Naive thymus-derived CD8-positive, alpha-beta T cell (primary cell): ENCODE results near the gene GABRA6. TPM values are rescaled to one million over a fixed set of nuclear protein-coding genes. Genes with fewer than 3 reads are reported as not detected.

ENCODE experiments used
- ATAC-seq, 2 donors: fragments of 150-1000 bp; cut with Tn5 transposase in 1 of 2; sonication (Bioruptor Pico), chemical (Tn5 transposase) in 1 of 2; 1 replicate in 1 of 2; 2 replicates in 1 of 2; pipeline ENCODE4 v1.10.0; 2021; ENCODE audit warnings: mild to moderate bottlenecking in 2 of 2, moderate library complexity in 2 of 2
- POLR2A ChIA-PET: fragments of 350-600 bp; sonication (Branson Sonifier 250); formaldehyde crosslinking; loops from one replicate; lab custom pipeline; 2021; ENCODE audit warnings: antibody characterized with exemption; lab: Charles Lee
- DNase-seq, 10 donors: peaks; one replicate each; pipeline versions ENCODE4 v3.0.0 to v3.0.0-alpha.2; 2020 to 2022
- H3K27ac Mint-ChIP-seq, 10 donors: one replicate each; pipeline ENCODE4 v1.8.0; 2020 to 2022; ENCODE audit warnings: mild to moderate bottlenecking in 10 of 10, mixed read lengths in 10 of 10, moderate library complexity in 4 of 10, inconsistent platforms in 1 of 10
- H3K27me3 Mint-ChIP-seq, 5 donors: one replicate each; pipeline ENCODE4 v1.8.0; 2021 to 2022; ENCODE audit warnings: mixed read lengths in 5 of 5
- H3K36me3 Mint-ChIP-seq, 3 donors: one replicate each; pipeline ENCODE4 v1.8.0; 2020 to 2022; ENCODE audit warnings: mixed read lengths in 3 of 3, mild to moderate bottlenecking in 2 of 3, inconsistent platforms in 1 of 3
- H3K4me1 Mint-ChIP-seq, 4 donors: one replicate each; pipeline ENCODE4 v1.8.0; 2021 to 2022; ENCODE audit warnings: mixed read lengths in 4 of 4
- H3K4me3 Mint-ChIP-seq, 10 donors: one replicate each; pipeline ENCODE4 v1.8.0; 2020 to 2022; ENCODE audit warnings: mild to moderate bottlenecking in 10 of 10, mixed read lengths in 10 of 10, moderate library complexity in 6 of 10, inconsistent platforms in 1 of 10
- H3K9me3 Mint-ChIP-seq, 9 donors: one replicate each; pipeline ENCODE4 v1.8.0; 2020 to 2022; ENCODE audit warnings: mixed read lengths in 9 of 9, mild to moderate bottlenecking in 3 of 9, inconsistent platforms in 1 of 9, moderate library complexity in 1 of 9
- polyA plus RNA-seq, 3 donors: library from polyadenylated mRNA; unstranded; fragments of 300-500 nt; fragmentation: Illumina TruSeq; gene quantifications; one replicate each; pipeline ENCODE4 v1.2.3, GENCODE V29; 2021
- total RNA-seq, 8 experiments: library from RNA in 2 of 8; stranded (reverse) in 2 of 8; gene quantifications; one replicate each; pipeline ENCODE4 v1.2.3 and lab custom pipeline; 2021 to 2026

The GABRA6 gene
- total and polyA plus RNA-seq, 5 experiments from 2014 or later = not detected

DNA sequence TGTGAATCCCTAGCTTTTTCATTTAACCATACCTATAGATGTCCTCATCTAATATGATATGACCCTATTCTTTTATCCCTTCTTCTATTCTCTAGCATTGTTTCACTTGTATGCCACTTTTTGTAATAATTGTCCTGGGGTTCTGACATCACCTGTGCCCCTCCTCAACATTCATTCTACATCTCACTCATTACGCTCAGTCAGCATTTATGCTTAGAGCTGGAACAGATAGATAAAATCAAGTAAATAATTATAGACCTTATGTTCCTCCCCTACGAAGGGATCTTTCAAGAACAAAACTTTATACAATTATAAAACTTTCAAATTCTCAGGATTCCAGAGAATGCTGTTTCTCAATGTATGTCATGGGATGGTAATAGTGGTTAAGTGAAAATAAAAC is 18.0 kb downstream of the GABRA6 start:
- H3K4me1 Mint-ChIP-seq = no peaks in the 10 kb centered on the region
- DNase-seq (no peak), ATAC-seq (no peak)
- POLR2A ChIA-PET = no interaction called here
- H3K9me3 Mint-ChIP-seq = peaks cover 0 to 11% (median 3%) of the 10 kb centered on the region in 9 donors
- H3K27me3 Mint-ChIP-seq = no peaks in the 10 kb centered on the region
- H3K4me3 Mint-ChIP-seq = no peak overlapping the region
- H3K36me3 Mint-ChIP-seq = no peaks in the 10 kb centered on the region
- H3K27ac Mint-ChIP-seq = no peak overlapping the region

DNA sequence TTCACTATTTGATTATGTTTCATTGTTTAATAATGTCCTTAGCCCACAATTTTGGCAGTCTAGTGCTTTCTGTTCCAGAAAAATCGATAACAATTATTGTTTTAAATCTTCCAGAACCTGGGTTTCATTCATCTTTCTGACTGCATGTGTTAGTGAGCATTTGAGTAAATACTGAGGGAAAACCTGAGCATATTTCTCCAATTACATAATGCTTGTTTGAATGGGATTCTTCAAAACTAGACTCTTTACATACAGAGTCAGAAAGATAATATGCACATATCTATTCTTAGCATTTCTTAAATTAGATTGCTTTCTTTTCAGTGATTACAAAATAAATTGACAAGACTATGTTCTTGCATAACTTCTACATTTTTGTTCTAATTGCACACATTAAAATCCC is 21.9 kb downstream of the GABRA6 start:
- POLR2A ChIA-PET = no interaction called here

DNA sequence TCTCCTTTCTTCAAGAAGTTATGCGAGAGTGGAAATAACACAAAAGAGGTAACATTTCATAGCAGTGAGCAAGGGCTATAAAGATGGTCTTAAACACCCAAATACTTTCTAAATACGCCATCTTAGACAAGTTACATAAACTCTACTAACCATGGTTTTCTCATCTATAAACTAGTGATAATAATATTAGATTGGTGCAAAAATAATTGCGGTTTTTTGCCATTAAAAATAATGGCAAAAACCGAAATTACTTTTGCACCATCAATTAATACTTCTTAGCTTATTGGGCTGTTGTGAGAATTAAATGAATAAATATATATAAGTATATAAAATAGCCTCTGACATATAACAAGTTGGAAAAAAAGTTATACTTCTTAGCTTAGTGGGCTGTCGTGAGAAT is 23.7 kb downstream of the GABRA6 start:
- Mint-ChIP-seq H3K27me3 (no peaks in the 10 kb centered on the region), H3K4me3 (no peak overlapping the region), H3K9me3 (peaks cover 0 to 22% (median 0%) of the 10 kb centered on the region in 9 donors), H3K4me1 (no peaks in the 10 kb centered on the region), H3K36me3 (no peaks in the 10 kb centered on the region), H3K27ac (no peak overlapping the region)
- DNase-seq (no peak), ATAC-seq (no peak)
- POLR2A ChIA-PET = no interaction called here

More for the DNA sequence above, 21.9 kb downstream of the GABRA6 start:
- DNase-seq = no peak
- no peaks in the 10 kb centered on the region for H3K27me3 Mint-ChIP-seq
- no peak overlapping the region for H3K4me3 Mint-ChIP-seq
- no peaks in the 10 kb centered on the region for H3K4me1 Mint-ChIP-seq
- peaks cover 0 to 11% (median 0%) of the 10 kb centered on the region in 9 donors for H3K9me3 Mint-ChIP-seq
- no peaks in the 10 kb centered on the region for H3K36me3 Mint-ChIP-seq
- H3K27ac Mint-ChIP-seq = no peak overlapping the region
- no peak for ATAC-seq

DNA sequence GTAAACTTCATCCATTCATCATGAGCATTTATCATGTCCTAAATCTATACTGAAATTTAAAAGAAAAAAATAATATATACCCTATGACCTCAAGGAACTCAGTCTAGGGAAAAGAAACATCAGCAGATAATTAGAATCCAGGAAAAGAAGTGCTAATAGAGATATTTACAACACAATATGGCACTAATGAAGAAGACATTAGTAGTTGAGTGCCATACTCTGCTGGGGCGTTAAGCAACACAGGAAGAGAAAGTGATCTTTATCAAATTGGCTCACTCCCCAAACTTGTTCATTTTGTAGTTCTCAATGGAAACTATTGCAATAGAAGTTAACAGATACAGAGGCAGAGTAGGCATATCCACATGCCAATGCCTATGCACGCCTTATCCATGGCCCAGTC is 27.5 kb downstream of the GABRA6 start:
- Mint-ChIP-seq H3K4me3 (no peak overlapping the region), H3K9me3 (peaks cover 0 to 11% (median 0%) of the 10 kb centered on the region in 9 donors), H3K36me3 (no peaks in the 10 kb centered on the region), H3K4me1 (no peaks in the 10 kb centered on the region), H3K27ac (no peak overlapping the region), H3K27me3 (no peaks in the 10 kb centered on the region)
- POLR2A ChIA-PET = no interaction called here
- no peak for ATAC-seq
- no peak for DNase-seq

DNA sequence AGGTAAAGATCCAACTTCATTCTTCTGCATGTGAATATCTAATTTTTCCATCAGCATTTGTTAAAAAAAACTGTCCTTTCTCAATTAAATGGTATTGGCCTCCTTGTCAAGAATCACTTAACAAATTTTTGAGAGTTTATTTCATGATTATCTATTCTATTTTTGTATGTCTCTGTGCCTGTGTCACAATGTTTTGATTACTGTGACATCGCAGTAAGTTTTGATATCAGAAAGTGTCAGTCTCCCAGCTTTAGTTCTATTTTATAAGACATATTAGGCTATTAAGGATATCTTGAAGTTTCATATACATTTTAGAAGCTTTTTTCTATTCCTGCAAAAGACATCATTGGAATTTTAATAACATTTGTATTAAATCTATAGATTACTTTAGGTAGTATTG is 33.6 kb downstream of the GABRA6 start:
- H3K36me3 Mint-ChIP-seq = no peaks in the 10 kb centered on the region
- POLR2A ChIA-PET = no interaction called here
- H3K27ac Mint-ChIP-seq = no peak overlapping the region
- H3K4me3 Mint-ChIP-seq = no peak overlapping the region
- DNase-seq (no peak), ATAC-seq (no peak)
- no peaks in the 10 kb centered on the region for H3K4me1 Mint-ChIP-seq
- H3K9me3 Mint-ChIP-seq = peaks cover 0 to 25% (median 2%) of the 10 kb centered on the region in 9 donors
- H3K27me3 Mint-ChIP-seq = no peaks in the 10 kb centered on the region

DNA sequence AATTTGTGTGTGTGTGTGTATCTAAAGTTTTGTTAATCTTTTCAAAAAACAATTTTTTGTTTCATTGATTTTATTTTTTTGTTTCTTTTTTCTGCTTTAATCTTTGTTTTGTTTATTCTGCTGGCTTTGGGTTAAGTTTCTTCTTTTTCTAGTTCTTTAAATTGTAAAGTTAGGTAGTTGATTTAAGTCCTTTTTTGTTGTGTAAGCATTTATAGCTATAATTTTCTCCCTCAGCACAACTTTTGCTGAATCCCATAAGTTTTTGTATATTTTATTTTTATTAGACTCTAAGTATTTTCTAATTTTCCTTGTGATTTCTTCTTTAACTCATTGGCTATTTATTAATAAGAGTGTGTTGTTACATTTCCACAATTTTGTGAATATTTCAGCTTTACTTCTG is 34.9 kb downstream of the GABRA6 start:
- Mint-ChIP-seq H3K4me1 (no peaks in the 10 kb centered on the region), H3K4me3 (no peak overlapping the region), H3K27ac (no peak overlapping the region), H3K36me3 (no peaks in the 10 kb centered on the region), H3K9me3 (peaks cover 0 to 25% (median 2%) of the 10 kb centered on the region in 9 donors), H3K27me3 (no peaks in the 10 kb centered on the region)
- no peak for DNase-seq
- no peak for ATAC-seq
- POLR2A ChIA-PET = no interaction called here

DNA sequence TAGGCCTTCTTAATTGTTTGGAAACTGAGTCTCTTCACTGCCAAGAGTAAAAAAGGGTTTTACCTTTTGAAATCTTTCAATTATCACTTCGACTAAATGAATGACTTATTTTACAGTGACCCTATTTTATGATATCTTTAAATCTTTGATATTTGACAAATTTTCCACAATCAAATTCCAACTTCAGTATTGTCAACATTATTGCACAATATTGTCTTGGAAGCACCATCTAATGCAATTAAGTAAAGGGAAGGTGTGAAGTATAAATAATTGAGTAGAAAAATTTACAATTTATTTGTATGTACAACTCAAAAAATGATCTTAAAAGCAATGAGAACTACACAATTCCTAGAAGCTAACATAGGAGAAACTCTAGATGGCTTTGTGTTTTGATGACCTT is 49.2 kb downstream of the GABRA6 start:
- Mint-ChIP-seq H3K4me1 (no peaks in the 10 kb centered on the region), H3K27me3 (no peaks in the 10 kb centered on the region), H3K27ac (no peak overlapping the region), H3K36me3 (no peaks in the 10 kb centered on the region), H3K9me3 (peaks cover 0 to 24% (median 7%) of the 10 kb centered on the region in 9 donors), H3K4me3 (no peak overlapping the region)
- ATAC-seq = no peak
- DNase-seq = no peak
- POLR2A ChIA-PET = no interaction called here

DNA sequence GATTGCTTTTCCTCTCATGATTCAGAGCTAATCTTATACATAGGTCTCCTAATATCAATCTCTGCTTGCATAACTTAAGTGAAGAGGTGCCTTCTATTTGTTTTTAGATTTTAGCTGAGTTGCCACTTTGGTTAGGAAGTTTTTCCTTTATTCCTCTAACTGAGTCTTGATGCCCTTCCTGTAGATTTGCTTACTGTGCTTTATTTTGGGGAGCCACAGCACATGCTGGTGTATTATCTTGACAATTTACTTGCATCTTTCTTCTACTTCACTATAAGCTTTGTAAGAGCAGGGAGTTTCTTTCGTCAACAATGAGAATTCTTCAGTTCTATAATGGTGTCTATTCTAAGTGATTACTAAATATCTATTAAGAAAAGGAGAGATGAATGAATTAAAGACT is 54.9 kb downstream of the GABRA6 start:
- H3K27ac Mint-ChIP-seq = no peak overlapping the region
- H3K27me3 Mint-ChIP-seq = no peaks in the 10 kb centered on the region
- H3K9me3 Mint-ChIP-seq = peaks cover 0 to 31% (median 16%) of the 10 kb centered on the region in 9 donors
- POLR2A ChIA-PET = no interaction called here
- ATAC-seq = no peak
- no peaks in the 10 kb centered on the region for H3K4me1 Mint-ChIP-seq
- H3K4me3 Mint-ChIP-seq = no peak overlapping the region
- DNase-seq = no peak
- no peaks in the 10 kb centered on the region for H3K36me3 Mint-ChIP-seq

DNA sequence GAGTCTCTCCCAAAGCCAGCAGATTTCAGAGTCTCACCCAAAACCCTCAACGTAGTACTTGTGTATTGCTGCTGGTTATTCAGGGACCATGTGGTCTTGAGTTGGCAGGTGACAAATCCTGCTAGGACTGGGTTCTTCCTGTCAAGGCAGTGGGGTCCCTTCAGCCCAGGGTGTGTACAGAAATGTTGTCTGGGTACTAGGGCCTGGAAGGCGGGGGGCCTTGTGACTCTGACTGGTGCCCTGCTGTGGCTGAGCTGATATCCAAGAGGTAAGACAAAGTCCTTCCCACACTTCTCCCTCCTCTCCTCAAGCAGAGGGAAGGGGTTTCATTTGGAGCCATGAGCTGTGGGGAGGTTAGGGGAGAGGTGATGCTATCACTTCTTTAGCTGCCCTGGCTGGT is 58.8 kb downstream of the GABRA6 start:
- no peak overlapping the region for H3K27ac Mint-ChIP-seq
- ATAC-seq (no peak), DNase-seq (no peak)
- no peaks in the 10 kb centered on the region for H3K36me3 Mint-ChIP-seq
- POLR2A ChIA-PET = no interaction called here
- H3K4me3 Mint-ChIP-seq = no peak overlapping the region
- H3K9me3 Mint-ChIP-seq = peaks cover 5 to 31% (median 16%) of the 10 kb centered on the region in 9 donors
- no peaks in the 10 kb centered on the region for H3K4me1 Mint-ChIP-seq
- H3K27me3 Mint-ChIP-seq = no peaks in the 10 kb centered on the region

DNA sequence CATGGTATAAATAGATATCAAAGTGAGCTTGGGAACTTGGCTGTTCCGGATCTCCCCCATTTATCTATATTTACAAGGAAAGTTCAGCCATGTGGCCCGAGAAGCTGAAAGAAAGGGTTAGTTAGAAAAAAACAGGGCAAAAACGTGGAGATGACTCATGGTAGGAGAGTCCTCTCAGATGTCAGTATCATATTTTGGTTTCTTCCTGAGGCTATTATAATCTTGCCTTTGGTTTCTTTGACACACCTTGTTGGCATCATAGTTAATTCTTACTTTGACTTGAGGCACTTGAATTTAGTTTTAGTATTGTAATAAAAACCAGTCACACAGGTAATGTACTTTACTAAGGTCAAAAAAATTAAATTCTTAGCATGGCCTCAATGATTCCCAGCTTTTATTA is 59.9 kb downstream of the GABRA6 start:
- H3K4me1 Mint-ChIP-seq = no peaks in the 10 kb centered on the region
- peaks cover 3 to 20% (median 10%) of the 10 kb centered on the region in 9 donors for H3K9me3 Mint-ChIP-seq
- H3K27ac Mint-ChIP-seq = no peak overlapping the region
- H3K36me3 Mint-ChIP-seq = no peaks in the 10 kb centered on the region
- ATAC-seq (no peak), DNase-seq (no peak)
- POLR2A ChIA-PET = no interaction called here
- no peak overlapping the region for H3K4me3 Mint-ChIP-seq
- no peaks in the 10 kb centered on the region for H3K27me3 Mint-ChIP-seq

DNA sequence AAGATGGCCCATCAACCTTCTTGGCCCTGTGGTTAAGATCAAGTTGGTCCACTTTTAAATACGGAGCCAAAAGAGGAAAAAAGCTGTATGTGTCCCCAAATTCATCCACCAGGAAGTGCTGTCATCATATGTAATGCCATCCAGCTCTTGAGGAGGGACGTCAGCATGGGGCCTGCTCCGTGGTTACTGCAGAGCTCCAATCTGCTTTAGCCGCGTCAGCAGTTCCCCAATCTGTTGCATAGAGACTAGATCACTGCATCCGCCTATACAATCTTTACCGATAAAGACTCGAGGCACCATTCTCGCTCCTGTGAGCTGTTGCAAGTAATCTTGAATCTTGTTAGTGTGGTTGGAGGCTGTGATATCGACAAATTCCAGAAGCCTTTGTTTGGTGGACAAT is 65.7 kb downstream of the GABRA6 start:
- H3K4me3 Mint-ChIP-seq = no peak overlapping the region
- POLR2A ChIA-PET = no interaction called here
- peaks cover 0 to 33% (median 9%) of the 10 kb centered on the region in 9 donors for H3K9me3 Mint-ChIP-seq
- no peaks in the 10 kb centered on the region for H3K36me3 Mint-ChIP-seq
- DNase-seq = no peak
- H3K4me1 Mint-ChIP-seq = no peaks in the 10 kb centered on the region
- no peak for ATAC-seq
- no peaks in the 10 kb centered on the region for H3K27me3 Mint-ChIP-seq
- H3K27ac Mint-ChIP-seq = no peak overlapping the region

Other genes with a start within 250 kb of the GABRA6 start
- not detected for gene GABRB2, start 139.0 kb upstream of the GABRA6 start, total RNA-seq
- gene GABRB2, start 139.0 kb upstream of the GABRA6 start, polyA plus RNA-seq = not detected
- not detected for gene GABRA1, start 162.4 kb downstream of the GABRA6 start, total RNA-seq
- gene GABRA1, start 162.4 kb downstream of the GABRA6 start, polyA plus RNA-seq = not detected